Left ventricle myocardium superior (tissue), 1 donor: ENCODE results near the gene HSPG2. TPM values are rescaled to one million over a fixed set of nuclear protein-coding genes. Genes with fewer than 3 reads are reported as not detected.
"Not testable (repeated sequence)": the region's sequence is repeated elsewhere in the genome, so short reads cannot be mapped to it uniquely, and the experiment has no call there.

ENCODE experiments used
- ATAC-seq: fragments of 200-7000 bp; cut with Tn5 transposase; one replicate; pipeline ENCODE4 v1.9.1; 2020; ENCODE audit warnings: mild to moderate bottlenecking, moderate library complexity
- DNase-seq: peaks from one replicate; pipeline ENCODE4 v3.0.0-alpha.2; 2020
- intact Hi-C: fragments of 100-400 bp; cut with micrococcal nuclease; formaldehyde crosslinking; loops from one replicate; pipeline ENCODE4 v1.11.0; 2022
- long read RNA-seq: library from polyadenylated mRNA; unstranded; transcript quantifications from one replicate; pipeline ENCODE4 v2.0.0, GENCODE V29; 2021
- total RNA-seq: library from RNA; stranded (reverse); fragmentation: NEBNext Ultra II Directional; extraction: Animal tissue kit (Norgen Biotek cat#: 25700); gene quantifications from one replicate; pipeline ENCODE4 v1.2.1, GENCODE V29; 2021
- donor health status: DM: no; HTN: yes; CAD: no; lungs with severe emphysema.

The HSPG2 gene
- total RNA-seq: 269 TPM
- long read RNA-seq, partial matches to known transcripts: 34 of 85 reads
- long read RNA-seq, other reads (novel, unspliced or antisense): 47 of 85 reads

DNA sequence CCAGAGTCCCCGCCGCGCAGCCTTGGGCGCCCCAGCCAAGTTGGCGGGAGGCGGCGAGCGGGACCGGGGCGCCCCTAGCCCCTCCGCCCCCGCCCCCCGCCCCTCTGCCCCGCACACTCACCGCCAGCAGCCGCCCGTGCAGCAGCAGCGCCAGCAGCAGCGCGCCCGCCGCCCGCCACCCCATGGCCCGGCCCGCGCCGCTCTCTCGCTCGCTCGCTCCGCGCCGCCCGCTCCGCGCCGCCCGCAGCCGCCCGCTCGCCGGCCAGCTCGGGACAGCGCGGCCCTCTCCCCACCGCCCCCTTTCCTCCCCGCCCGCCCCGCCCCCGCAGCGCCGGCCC is at the start of gene HSPG2:
Gene HSPG2, minus strand, starts transcription at position 277 of the 338 bp plus-strand sequence. Its CDS starts 93 bp downstream, at position 184.
- DNase-seq (no peak), ATAC-seq (no peak)
- intact Hi-C loops: no loop called here

DNA sequence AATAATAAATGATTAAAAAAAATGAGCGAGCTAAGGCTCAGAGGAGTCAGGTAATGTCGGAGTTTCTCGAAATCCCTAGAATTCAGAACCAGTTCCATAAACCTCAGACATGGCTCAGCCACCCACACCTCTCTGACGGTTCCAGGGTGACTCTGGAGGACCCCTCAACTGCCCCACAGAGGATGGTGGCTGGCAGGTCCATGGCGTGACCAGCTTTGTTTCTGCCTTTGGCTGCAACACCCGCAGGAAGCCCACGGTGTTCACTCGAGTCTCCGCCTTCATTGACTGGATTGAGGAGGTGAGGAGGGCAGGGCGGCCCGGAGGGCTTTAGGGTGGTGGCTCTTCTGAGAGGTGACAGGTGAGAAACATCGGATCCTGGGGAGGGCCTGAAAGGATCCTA is 49.3 kb upstream of the HSPG2 start:
- DNase-seq, ATAC-seq, intact Hi-C loops: not testable (repeated sequence)

DNA sequence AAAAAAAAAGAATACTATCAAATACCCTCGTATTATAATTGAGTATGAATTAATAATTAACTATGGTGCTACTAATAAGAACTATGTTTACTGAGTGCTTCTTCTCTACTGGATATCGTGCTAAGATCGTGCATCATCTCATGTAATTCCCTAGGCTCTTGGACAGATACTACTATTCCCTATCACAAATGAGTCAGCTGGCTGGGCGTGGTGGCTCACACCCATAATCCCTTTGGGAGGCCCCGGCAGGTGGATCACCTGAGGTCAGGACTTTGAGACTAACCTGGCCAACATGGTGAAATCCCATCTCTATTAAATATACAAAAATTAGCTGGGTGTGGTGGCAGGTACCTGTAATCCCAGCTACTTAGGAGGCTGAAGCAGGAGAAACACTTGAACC is 48.8 kb upstream of the HSPG2 start:
- DNase-seq, intact Hi-C loops, ATAC-seq: not testable (repeated sequence)

DNA sequence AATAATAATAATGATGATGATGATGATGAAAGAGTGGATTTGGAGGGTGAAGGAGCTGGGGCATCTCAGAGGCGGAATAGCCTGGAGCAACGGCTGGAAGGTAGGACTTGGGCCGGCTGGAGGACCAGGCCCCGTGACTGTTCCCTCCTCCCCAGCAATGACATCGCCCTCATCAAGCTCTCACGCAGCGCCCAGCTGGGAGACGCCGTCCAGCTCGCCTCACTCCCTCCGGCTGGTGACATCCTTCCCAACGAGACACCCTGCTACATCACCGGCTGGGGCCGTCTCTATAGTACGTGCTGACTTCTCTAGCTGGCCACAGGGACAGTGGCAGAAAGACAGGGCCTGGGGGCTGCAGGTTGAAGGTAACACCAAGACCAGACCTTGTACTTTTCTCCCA is 46.4 kb upstream of the HSPG2 start:
- intact Hi-C loops, DNase-seq, ATAC-seq: not testable (repeated sequence)

DNA sequence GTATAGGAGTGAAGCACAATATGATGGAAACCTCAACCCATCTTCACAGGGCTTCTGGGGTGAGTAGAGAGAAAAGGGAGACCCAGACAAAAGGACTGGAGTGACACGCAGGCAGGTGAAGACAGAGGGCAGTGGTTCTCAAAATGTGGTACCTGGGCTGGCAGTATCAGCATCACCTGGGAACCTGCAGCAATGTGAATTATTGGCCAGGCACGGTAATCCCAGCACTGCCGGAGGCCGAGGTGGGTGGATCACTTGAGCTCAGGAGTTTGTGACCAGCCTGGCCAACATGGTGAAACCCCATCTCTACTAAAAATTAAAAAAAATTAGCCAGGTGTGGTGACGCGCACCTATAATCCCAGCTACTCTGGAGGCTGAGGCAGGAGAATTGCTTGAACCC is 45.0 kb upstream of the HSPG2 start:
- intact Hi-C loops, ATAC-seq, DNase-seq: not testable (repeated sequence)

DNA sequence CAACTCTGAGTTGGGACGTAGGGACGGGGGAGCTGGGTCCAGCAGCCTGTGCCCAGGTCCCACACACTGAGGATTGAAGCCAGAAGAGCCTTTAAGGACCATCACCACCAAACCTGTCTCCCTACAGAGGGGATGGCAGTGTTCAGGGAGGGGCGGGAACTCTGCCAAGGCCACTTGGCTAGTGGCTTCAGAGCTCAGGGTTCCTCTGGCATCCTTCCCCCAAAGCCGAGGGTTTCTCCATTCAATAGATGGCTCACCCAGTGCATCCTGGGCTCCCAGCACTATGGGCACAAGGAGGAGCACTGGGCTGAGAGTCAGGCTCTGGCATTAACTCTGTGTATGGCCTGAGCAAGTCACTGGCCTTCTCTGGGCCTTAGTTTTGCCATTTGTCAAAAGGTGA is 44.1 kb upstream of the HSPG2 start:
- ATAC-seq, intact Hi-C loops, DNase-seq: not testable (repeated sequence)

DNA sequence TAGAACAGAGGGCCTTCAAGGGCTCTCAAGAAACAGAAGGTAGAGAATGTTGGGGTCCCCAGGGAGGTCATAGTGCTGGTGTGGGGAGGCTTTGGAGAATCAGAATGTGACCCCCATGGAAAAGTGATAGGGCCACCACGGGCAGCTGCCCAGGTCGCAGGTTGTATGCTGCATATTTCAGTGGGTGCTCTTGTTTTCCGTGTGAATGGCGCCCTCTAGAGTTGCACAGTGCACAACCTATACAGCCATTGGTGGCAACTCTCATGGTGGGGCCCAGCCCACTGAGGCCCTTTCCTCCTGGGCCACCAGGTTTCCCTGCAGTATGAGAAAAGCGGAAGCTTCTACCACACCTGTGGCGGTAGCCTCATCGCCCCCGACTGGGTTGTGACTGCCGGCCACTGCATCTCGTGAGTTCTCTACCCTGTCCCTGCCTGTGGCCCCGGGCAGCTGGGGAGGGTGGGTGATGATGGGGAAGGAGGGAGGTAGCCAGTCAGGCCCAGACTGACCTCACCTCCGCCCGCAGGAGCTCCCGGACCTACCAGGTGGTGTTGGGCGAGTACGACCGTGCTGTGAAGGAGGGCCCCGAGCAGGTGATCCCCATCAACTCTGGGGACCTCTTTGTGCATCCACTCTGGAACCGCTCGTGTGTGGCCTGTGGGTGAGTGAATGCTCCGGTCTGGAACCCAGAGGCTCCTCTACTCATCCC is 43.6 kb upstream of the HSPG2 start:
- DNase-seq, intact Hi-C loops: not testable (repeated sequence)
- ATAC-seq: peak; percentile 67

DNA sequence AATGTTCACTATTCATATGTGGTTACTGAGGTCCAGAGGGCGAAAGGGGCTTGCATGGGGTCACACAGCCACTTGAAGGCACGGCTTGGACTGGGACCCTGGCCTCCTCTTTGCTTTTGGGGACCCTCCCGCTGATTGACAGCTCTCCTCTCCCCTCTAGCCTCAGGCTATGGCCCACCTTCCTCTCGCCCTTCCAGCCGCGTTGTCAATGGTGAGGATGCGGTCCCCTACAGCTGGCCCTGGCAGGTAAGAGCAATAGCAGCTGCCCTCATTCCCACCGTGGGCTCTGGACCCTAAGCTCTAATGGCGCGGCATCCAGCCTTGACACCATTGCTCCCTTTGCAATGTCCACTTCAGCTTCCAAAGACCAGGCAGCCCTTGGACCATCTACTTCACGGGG is 41.1 kb upstream of the HSPG2 start:
- ATAC-seq, intact Hi-C loops, DNase-seq: not testable (repeated sequence)

DNA sequence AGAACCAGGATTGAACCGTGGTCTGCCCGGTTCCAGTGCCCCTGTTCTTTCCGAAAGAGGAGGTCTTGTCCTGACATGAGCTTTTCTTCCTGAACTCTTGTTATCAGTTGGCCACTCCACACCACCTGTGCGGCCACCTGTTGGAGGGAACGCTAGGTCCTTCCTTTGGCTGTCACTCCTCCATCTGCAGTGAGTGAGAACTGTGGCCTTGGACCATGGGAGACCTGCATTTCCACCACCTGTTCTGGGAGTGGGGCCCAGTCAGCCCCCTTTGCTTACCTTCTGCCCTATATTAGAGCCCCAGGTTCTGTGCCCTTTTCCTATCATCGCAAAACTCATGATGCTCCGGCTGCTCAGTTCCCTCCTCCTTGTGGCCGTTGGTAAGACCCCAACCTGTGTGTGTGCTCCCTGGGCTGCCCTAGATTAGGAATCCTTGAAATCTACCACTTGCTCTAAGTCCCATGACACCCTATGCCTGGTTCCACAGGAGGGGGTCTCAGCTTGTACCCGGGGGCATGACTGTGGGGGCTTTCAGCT is 39.7 kb upstream of the HSPG2 start, which contains the start of gene CELA3B:
Gene CELA3B, plus strand, starts transcription at position 320 of the 537 bp plus-strand sequence. Its CDS starts 18 bp downstream, at position 338.
- ATAC-seq, DNase-seq, intact Hi-C loops: not testable (repeated sequence)

DNA sequence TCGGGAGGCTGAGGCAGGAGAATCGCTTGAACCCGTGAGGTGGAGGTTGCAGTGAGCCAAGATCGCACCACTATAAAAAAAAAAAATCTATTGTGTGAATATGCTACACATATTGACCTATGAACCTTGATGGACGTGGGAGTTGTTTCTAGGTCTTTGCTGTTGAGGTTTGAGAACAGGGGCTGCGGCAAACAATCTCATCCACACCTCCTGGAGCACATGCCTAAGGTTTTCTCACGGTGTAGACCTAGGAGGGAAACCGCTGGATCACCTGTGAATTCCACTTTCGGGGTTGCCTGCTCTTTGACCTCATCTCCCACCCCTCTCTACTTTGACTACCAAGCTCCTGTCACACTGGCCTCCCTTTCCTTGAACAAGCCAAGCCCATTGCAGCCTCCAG is 38.2 kb upstream of the HSPG2 start:
- DNase-seq, ATAC-seq, intact Hi-C loops: not testable (repeated sequence)

DNA sequence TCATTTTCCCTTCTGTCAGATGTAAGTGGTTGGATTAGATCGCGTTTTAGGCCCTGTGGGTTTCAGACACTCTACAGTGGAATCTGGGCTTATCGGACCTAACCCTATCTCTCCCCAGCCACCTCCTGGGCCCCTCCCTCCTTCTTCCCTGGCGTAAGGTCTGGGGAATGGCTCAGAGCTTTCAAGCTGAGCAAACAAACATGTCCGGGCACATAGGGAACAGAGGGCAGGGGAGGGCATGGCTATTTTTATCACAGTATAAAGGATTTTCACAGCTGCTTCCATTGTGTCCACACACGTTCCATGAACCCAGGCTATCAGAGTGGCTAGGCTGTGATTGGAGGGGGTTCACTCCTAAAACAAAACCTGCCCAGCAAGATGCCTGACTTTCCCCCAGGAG is 37.6 kb upstream of the HSPG2 start:
- peak; percentile 34 for DNase-seq
- peak; percentile 93 for ATAC-seq
- intact Hi-C loops: not testable (repeated sequence)

DNA sequence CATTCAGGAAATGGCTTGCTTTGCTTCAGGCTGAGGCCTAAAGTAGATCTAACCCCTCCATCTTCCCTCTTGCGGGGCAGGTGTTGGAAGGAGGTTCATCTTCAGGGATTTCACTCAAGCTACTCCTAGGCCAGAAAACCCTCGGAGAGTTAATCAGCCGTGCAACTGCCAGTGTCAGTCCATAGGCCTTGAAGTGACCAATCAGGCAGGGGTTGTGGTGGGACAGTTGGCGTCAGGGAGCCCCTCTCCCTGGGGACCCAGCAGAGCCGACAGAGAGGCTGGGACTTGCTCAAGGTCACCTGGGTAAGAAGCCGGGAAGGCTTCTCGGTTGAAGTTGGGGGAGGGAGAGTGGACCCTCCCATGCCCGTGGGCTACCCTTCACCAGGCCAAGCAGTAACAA is 36.8 kb upstream of the HSPG2 start:
- intact Hi-C loops, DNase-seq, ATAC-seq: not testable (repeated sequence)

DNA sequence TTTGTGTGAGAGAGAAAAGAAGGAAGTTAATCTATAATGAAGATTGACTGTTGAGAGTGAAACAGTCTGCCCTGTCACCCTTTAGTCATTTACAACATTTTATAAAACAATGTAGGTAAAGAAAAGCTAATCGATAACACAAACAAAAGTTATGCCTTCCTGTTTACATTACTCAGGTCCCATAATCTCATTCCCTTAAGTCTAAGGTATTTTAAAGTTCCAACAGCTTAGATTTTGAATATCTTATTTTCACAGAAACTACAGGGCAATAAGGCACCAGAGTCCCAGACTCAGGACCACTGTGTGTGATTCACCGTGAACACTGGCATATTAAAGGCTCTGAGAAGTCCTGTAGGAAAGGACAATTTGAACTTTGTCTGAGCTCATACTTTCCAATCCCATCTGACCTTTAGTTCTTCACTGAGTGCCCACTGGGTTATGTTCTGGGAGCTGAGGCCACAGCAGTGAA is 35.9 kb upstream of the HSPG2 start:
- intact Hi-C loops, DNase-seq, ATAC-seq: not testable (repeated sequence)

DNA sequence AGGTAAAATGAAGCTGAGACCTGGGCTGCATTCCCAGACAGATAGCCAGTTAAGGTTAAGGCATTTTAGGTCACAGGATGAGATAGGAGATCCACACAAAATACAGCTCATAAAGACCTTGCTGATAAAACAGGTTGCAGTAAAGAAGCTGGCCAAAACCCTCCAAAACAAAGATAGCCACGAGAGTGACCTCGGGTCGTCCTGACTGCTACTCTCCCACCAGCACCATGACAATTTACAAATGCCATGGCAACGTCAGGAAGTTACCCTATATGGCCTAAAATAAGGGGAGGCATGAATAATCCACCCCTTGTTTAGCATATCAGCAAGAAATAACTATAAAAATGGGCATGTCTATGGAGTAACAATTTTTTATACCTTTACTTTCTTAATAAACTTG is 33.4 kb upstream of the HSPG2 start:
- DNase-seq, ATAC-seq, intact Hi-C loops: not testable (repeated sequence)

DNA sequence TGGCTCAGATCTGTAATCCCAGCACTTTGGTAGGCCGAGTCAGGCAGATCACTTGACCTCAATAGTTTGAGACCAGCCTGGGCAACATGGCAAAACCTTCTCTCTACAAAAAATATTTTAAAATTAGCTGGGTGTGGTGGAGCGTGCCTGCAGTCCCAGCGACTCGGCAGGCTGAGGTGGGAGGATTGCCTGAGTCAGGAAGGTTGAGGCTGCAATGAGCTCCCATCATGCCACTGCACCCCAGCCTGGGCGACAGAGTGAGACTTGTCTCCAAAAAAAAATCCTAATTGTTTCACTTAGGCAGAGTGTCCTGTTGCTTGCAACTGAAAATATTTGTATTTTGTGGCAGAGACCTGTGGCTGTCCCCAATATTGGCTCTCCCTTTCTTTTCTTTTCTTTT is 32.0 kb upstream of the HSPG2 start:
- intact Hi-C loops, DNase-seq, ATAC-seq: not testable (repeated sequence)

DNA sequence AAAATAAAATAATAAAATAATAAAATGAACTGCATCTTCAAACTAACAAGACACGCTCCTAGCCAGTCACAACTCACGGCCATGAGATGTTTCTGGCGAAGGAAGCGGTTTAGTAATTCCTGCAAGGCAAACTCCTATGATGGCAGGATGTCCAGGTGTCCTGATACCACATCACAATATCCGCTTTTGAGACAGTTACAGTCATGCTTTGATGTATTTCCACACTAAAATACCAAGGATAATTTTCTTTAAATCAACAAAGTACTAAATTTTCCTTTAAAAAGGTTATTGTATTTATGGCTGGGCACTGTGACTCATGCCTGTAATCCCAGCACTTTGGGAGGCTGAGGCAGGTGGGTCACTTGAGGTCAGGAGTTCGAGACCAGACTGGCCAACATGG is 30.1 kb upstream of the HSPG2 start:
- DNase-seq, ATAC-seq, intact Hi-C loops: not testable (repeated sequence)

DNA sequence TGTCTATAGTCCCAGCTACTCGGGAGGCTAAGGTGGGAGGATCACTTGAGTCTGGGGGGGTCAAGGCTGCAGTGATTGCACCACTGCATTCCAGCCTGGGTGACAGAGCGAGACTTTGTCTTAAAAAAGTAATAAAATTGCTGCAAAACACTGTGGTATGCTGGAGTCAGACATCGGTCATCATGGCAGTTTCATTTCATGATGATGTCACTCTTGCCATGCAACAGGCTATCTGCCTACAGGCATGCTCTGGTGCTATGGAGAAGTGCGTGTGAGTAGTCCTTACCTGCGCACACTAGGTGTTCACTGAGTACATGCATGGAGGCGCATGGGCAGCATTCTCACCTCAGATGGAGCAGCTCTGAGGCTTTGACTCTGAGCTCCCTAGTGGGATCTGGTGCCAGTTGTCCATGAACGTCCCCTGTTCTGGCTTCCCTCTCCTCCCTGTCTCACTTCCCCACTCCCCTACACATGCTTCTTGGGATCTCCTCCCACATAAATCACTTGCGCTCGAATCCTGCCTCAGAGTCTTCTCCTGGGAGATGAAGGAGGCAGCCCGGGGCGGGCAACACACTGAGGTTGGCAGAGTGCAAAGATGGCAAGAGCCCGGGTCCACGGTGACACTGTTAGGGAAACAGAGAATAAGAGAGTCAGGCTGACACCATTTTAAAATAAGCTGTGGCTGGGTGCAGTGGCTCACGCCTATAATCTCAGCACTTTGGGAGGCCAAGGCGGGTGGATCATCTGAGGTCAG is 29.3 kb upstream of the HSPG2 start:
- intact Hi-C loops: no loop called here
- DNase-seq (no peak), ATAC-seq (no peak)

DNA sequence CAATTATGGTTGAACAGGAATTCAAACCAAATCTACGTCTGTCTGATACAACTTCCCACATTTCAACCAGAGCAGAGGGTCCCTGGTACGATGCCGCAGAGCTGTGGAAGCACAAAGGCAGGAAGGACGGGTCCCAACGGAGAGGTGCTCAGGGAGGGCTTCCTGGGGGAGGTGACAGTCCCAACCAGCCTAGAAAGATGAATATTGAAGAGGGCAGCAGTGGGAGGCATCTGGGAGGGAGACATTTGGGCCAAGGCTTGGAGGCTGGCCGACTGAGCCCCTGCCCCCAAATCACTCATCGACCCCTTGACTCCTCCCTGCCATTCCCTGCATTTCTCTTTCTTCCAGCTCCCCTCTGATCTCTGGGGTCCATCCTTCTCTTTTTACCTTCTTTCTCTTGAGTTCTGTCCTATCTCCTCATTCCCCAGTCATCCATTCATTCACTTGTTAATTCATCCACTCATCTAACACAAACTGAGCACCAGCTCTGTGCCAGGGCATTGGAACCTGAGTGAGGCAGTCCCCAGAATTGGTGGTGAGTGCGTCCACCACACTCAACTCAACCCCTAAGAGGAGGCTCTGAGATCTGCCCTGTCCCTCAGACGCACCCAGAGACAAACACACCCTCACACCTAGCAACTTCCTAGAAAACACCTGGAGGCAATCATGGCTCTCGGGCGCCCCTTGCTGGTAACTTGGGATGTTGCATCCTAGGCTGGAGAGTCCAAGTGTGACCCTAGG is 26.5 kb upstream of the HSPG2 start:
- intact Hi-C loops: no loop called here
- DNase-seq (peak; percentile 83), ATAC-seq (peak; percentile 89)

DNA sequence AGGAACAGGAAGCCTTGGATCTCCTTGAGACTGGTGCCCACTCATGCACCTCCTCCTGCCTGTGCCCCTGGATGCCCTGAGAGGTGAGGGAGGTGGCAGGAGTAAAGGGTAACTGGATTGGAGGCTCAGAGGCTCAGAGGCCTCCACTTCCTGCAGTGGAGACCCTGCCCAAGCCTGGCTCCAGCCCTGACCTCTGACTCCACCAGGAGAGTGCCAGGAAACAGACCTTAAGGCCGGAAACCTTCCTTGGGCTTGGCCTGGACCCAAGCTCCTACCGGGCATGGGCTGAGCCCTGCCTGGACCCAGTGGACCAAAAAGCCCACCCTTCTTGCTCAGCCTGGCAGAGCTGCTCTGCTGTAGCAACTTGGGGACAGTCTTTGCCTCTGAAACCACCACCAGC is 24.7 kb upstream of the HSPG2 start:
- DNase-seq (peak; percentile 22), ATAC-seq (no peak)
- intact Hi-C loops: no loop called here
